ENCODE results near the gene NOL8.

- TF ChIP-seq CTCF (conservative IDR thresholded peaks at IDR 0.05; ENCODE audit: low read depth in 2 of 2), result no peak
- no peak for TF ChIP-seq EZH2phosphoT487 (IDR thresholded peaks at IDR 0.05; ENCODE audit: unreplicated experiment)
- no peak for TF ChIP-seq EZH2 (IDR thresholded peaks at IDR 0.05; ENCODE audit: low read depth, unreplicated experiment)
- TF ChIP-seq POLR2AphosphoS5 (IDR thresholded peaks at IDR 0.05; ENCODE audit: low read depth), result 0 out of 2 replicates have a peak, but pooled peaks have one; percentile 2
- TF ChIP-seq NANOG (IDR thresholded peaks at IDR 0.05; ENCODE audit: borderline replicate concordance), result no peak
Observed at GRCh38 chr9:92292338-92293074, 32.6 kb downstream of the NOL8 start.

Measured in GM23338 (cell line).